Measurements from ENCODE around the gene RABGAP1L.
"Not testable (repeated sequence)": the region's sequence is repeated elsewhere in the genome, so short reads cannot be mapped to it uniquely, and the experiment has no call there.

RABGAP1L gene

GRCh38 chr1:174837386-174837785, 678.1 kb downstream of the RABGAP1L start:
- no peak for DNase-seq

GRCh38 chr1:174839211-174839610, 679.9 kb downstream of the RABGAP1L start:
- DNase-seq, result no peak

- DNase-seq, result no peak
Measured at GRCh38 chr1:174841747-174842146, 682.4 kb downstream of the RABGAP1L start.

GRCh38 chr1:174848593-174849560, 689.6 kb downstream of the RABGAP1L start:
- not testable (repeated sequence) for DNase-seq

- DNase-seq, result no peak
Measured at GRCh38 chr1:174850726-174851125, 691.4 kb downstream of the RABGAP1L start.

- DNase-seq, result no peak
Measured at GRCh38 chr1:174858301-174858700, 699.0 kb downstream of the RABGAP1L start.

- no peak for DNase-seq
Measured at GRCh38 chr1:174870319-174870718, 711.0 kb downstream of the RABGAP1L start.

GRCh38 chr1:174871886-174872285, 712.6 kb downstream of the RABGAP1L start:
- no peak for DNase-seq

- no peak for DNase-seq
Measured at GRCh38 chr1:174872615-174873058, 713.3 kb downstream of the RABGAP1L start.

GRCh38 chr1:174874331-174875053, 715.2 kb downstream of the RABGAP1L start:
- DNase-seq, result no peak

- DNase-seq, result no peak
Measured at GRCh38 chr1:174875306-174875705, 716.0 kb downstream of the RABGAP1L start.

- no peak for DNase-seq
Measured at GRCh38 chr1:174877208-174877673, 717.9 kb downstream of the RABGAP1L start.

GRCh38 chr1:174880171-174880570, 720.9 kb downstream of the RABGAP1L start:
- DNase-seq, result no peak

GRCh38 chr1:174883409-174883808, 724.1 kb downstream of the RABGAP1L start:
- DNase-seq, result no peak

GRCh38 chr1:174884038-174884437, 724.7 kb downstream of the RABGAP1L start:
- no peak for DNase-seq

- no peak for DNase-seq
Measured at GRCh38 chr1:174884566-174884965, 725.2 kb downstream of the RABGAP1L start.

- no peak for DNase-seq
Measured at GRCh38 chr1:174890024-174890423, 730.7 kb downstream of the RABGAP1L start.

- no peak for DNase-seq
Measured at GRCh38 chr1:174892016-174892415, 732.7 kb downstream of the RABGAP1L start.

- DNase-seq, result no peak
Measured at GRCh38 chr1:174894117-174894762, 734.9 kb downstream of the RABGAP1L start.

GRCh38 chr1:174895610-174896009, 736.3 kb downstream of the RABGAP1L start:
- DNase-seq, result not testable (repeated sequence)

- DNase-seq, result no peak
Measured at GRCh38 chr1:174898102-174898797, 738.9 kb downstream of the RABGAP1L start.

- no peak for DNase-seq
Measured at GRCh38 chr1:174900317-174900716, 741.0 kb downstream of the RABGAP1L start.
